NCI-H345 treated with DMSO at 0.1 percent for 48 hours (cell line): Measurements from ENCODE around the gene CTNND2.

Experiments
- DNase-seq: peaks from one replicate; lab custom pipeline; 2025; ENCODE audit not compliant: unreplicated experiment; lab: John Stamatoyannopoulos, UW

The CTNND2 gene

DNA sequence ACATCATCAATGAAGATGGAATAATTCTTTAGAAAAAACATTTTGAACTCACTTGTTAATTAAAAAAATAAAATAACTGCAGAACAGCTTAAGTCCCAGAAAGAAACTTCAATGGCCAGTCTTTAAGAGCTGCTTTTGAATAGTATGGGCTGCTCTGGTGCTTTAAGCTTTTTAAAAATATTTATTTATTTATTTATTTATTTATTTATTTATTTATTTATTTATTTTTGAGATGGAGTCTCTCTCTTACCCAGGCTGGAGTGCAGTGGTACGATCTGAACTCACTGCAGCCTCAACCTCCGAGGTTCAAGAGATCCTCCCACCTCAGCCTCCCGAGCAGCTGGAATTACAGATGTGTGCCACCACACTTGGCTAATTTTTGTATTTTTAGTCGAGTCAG is 626.9 kb downstream of the CTNND2 start:
- DNase-seq, result no peak

DNA sequence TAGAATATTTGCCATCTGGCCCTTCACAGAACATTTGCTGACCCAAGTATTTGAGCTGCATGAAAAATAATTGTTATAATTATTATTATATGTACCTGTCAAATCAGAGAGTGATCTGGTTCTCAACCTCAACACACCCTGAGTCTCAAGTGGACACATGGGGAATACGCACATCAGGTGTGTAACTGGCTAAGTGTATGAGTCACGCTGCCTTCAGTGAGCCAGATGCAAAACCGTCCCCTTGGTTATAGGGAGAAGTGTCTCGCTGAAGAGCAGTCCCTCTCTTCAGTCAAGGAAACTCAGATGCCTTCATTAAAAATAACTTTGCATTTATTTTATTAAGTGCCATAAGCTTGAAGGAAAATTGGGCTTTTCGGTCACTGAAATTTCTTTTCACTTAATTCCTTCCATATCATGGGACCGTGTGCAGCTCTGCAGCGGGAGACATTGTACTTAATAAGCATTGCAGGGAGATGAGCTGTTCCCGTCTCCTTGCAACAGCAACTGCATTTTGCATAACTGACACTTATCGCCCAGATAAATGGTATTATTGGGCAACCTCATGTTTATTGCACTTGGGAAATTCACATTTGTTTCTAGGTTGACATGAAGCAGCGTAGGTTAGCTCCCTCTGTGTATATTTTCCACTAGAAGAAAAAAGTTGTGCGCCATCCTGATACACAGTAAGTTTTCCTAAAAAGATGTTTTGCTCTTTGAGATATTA is 630.9 kb downstream of the CTNND2 start:
- no peak for DNase-seq

DNA sequence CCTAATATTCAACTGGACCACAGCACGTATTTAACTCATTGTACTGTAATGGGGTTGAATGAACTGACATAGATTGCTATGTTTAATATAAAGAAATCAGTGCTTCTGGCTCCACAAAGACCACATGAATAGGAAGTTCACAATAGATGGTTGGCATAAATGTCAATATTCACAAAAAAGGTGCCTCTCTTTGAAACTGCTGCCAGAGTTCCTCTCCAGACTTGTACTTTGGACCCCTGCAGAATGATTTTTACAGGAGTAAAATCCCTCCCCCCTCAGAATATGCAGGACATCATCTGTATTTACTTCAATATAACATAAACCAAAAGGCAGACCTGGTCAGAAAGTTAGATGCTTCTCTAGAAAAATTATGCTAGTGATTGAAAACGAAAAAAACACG is 634.7 kb downstream of the CTNND2 start:
- no peak for DNase-seq

DNA sequence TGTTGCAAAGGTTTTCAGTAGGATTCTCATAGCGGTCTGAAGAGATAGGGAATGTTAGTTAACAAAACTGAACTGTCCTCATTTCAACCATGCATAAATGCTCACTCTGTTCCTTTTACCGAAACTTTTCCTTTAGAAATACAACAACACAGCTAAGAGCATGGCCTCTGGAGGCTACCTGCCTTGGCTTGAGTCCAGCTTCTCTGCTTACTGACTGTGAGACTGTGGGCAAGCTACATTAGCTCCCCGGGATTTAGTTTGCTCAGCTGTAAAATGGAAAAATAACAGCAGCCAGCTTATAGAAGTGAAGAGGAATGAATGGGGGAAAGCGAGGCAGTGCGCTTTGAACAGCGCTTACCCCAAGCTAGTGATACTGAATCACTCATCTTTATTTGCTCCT is 635.4 kb downstream of the CTNND2 start:
- DNase-seq, result no peak

- DNase-seq, result no peak
These were observed 637.9 kb downstream of the CTNND2 start for GRCh38 chr5:11266331-11266730.

- DNase-seq, result no peak
These were observed 643.0 kb downstream of the CTNND2 start for GRCh38 chr5:11261241-11261640.

GRCh38 chr5:11258001-11258400 is 646.2 kb downstream of the CTNND2 start:
- DNase-seq, result no peak

- no peak for DNase-seq
These were observed 651.7 kb downstream of the CTNND2 start for GRCh38 chr5:11252523-11252922.

- DNase-seq, result no peak
These were observed 652.2 kb downstream of the CTNND2 start for GRCh38 chr5:11252075-11252474.

- DNase-seq, result no peak
These were observed 653.0 kb downstream of the CTNND2 start for GRCh38 chr5:11251247-11251646.

DNA sequence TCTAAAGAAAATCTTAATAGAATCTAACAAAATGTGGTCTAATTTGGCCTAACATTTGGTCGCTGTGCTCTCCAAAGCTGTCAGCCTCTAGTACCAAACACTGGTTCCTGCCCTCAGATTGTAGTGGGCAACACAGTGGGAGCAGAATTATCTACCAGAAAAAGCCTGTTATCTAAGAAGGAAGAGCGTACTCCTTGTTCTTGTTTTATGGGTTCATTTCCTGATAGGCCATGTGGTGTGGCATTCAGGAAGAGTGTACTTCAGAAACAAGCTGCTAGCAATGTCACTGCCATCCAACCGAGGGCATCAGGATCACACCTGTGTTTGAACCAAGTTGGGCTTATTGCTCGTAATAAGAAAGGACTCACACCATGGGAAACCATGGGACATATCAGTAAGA is 655.3 kb downstream of the CTNND2 start:
- DNase-seq, result no peak

- DNase-seq, result no peak
These were observed 657.0 kb downstream of the CTNND2 start for GRCh38 chr5:11247224-11247623.

- no peak for DNase-seq
These were observed 663.7 kb downstream of the CTNND2 start for GRCh38 chr5:11240293-11241190.

DNA sequence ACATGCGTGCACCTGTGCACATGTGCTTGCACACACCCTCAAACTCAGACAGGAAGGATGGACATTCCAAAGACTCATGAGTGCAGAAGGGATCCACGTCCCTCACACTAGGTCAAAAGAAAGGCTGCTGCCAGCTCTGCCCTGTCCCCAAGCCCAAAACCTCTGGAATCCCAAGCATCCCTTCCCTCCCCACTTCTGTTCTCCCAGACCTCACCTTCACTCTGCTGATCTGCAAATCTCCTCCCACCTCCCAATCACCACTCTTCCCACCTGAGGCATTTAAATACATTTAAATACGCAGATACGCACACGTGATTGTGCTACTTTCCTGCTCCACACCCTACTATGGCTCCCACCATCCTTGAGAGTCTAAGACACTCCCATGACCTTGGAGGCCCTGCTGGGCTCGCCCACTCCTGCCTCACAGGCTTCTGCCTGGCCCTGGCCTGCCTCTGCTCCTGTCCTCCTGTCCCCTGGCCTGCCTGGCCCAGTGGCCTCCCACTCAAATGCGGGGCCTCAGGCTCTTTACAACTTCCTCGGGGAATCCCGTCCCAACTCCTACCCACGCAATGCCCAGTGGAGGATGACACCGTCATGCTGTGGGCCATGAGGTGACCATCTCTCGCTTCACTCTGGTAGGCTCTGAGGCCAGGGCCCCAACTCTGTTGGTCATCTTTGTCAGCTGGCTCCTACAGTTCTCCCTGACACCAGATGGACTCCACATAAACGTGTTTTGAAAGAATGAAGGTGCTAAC is 664.8 kb downstream of the CTNND2 start:
- no peak for DNase-seq

- DNase-seq, result no peak
These were observed 669.7 kb downstream of the CTNND2 start for GRCh38 chr5:11234501-11234911.

- no peak for DNase-seq
These were observed 673.4 kb downstream of the CTNND2 start for GRCh38 chr5:11230890-11231289.

DNA sequence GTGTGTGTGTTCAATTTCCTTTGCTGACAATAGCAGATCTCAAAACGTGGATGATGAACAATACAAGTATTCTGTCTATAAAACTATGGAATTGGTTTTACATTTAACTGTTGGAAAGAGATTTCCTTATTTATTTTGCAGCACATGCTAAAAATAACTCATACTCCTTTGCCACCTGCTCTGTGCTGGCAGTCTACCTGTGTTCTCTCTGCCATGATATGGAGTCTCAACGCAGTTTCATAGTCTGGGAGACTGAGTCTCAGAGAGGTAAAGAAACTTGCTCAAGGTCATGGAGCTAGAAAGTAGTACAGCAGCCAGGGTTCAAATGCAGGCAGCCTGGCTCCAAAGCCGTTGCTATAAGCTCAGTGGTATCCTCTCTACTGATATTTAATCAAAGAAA is 677.2 kb downstream of the CTNND2 start:
- no peak for DNase-seq

GRCh38 chr5:11224436-11225187 is 679.6 kb downstream of the CTNND2 start:
- no peak for DNase-seq

DNA sequence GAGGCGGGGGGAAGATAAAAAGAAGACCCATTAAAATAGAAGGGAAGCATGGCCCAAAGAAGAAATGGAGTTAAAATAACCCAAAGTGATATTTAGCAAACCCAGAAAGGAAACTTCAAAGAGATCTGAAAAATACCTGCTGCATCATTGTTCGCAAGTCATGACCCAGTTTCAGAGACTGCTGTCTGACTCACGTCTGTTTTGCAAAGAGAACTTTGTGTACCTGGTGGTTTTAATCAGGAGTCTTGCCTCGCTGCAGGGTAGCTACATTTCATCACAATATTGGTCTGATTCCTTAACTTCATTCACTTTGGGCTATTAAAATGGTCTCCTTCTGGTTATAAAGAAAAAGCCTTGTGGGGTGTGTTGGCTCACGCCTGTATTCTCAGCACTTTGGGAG is 682.1 kb downstream of the CTNND2 start:
- no peak for DNase-seq

DNA sequence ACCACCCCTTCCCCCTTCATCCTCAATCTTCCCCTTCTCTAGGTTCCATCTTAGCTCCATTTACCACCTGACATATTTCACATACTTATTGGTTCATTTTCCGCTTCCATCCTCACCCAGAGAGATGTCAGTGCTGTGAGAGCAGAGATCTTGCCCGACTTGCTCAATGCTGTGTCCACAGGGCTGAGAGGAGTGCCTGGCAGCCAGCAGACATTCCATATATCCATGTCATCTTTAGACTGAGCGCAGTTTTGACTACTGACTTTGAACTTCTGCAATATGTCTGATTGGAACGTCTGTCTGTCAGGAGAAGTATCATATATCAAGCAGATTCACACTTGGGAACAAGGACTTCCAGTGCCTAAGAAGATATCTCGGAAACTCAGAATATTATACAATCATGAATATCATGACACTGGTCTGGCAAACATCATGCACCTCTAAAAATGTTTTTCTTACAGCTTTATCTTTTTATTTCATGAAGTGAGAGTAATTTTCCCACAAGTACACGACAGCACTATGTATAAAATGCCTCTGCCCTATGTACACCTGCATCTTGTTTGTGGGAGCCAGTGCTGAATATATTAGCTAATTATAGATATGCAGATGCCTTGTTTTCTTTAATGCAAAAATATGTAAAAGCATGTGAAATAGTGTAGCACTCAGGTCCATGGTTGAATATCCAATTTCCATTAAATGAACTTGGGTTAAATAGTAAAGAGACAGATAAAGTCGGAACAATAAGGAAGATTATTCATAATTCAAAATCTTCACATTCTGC is 689.2 kb downstream of the CTNND2 start:
- DNase-seq, result no peak
